ENCODE results near the gene TMEM42.
A peak's percentile ranks its signal among the peaks of the same experiment; 100 is the strongest.
"Not testable (repeated sequence)": the region's sequence is repeated elsewhere in the genome, so short reads cannot be mapped to it uniquely, and the experiment has no call there.

TMEM42 gene

GRCh38 chr3:44861412-44862225, at the start of gene TMEM42:
Gene TMEM42 (plus strand): TSS chr3:44861912. CDS start chr3:44861925, 13 bp downstream.
- FAIRE-seq: no peak

- no peak for FAIRE-seq
Measured at GRCh38 chr3:44814751-44815150, 47.0 kb upstream of the TMEM42 start.

- not testable (repeated sequence) for FAIRE-seq
Measured at GRCh38 chr3:44816334-44816733, 45.4 kb upstream of the TMEM42 start.

DNA sequence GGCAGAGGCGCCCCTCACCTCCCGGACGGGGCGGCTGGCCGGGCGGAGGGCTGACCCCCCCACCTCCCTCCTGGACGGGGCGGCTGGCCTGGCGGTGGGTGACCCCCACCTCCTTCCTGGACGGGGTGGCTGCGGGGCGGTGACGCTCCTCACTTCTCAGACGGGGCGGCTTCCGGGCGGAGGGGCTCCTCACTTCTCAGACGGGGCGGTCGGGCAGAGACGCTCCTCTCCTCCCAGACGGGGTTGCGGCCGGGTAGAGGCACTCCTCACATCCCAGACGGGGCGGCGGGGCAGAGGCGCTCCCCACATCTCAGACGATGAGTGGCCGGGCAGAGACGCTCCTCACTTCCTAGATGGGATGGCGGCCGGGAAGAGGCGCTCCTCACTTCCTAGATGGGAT, 40.5 kb upstream of the TMEM42 start:
- not testable (repeated sequence) for FAIRE-seq

GRCh38 chr3:44825264-44825925, 36.3 kb upstream of the TMEM42 start:
- no peak for FAIRE-seq

DNA sequence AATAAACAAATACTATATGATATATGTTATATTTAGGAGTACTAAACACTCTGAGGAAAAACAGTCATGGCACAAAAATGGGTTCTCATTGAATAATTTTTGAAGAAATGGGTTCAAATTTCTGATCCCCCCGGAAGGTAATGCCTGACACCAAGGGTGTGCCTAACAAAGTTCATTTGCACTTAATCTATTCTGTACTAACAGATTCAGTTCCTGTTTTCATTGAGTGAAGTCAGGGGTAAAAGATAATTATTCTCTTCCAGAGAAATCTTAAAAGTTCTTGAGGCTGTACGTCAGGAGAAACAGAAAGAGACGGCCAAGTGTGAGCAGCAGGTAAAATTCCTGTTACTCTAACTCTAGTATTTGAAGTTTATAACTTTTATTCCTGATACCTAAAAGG, 34.5 kb upstream of the TMEM42 start:
- FAIRE-seq: no peak

GRCh38 chr3:44831232-44831631, 30.5 kb upstream of the TMEM42 start:
- FAIRE-seq: no peak

DNA sequence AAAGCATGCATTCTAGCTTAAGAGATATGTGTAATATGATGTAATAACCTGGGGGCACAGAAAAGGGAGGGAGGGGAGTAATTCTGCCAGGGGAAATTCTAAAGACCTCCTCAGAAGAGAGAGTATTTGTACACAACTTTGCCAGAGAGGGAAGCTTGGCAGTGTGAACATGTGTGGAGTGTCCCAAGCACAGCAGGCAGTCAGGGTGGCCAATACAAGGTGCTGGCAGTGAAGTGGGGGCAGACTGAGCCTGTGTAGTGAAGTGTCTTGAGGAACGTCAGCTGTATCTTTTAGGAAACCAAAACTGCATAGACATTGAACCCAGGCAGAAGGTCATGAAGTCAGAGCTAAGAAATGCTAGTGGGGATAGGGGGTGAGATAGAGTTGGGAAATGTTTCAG, 29.7 kb upstream of the TMEM42 start:
- no peak for FAIRE-seq

GRCh38 chr3:44832965-44833364, 28.7 kb upstream of the TMEM42 start:
- FAIRE-seq: no peak

GRCh38 chr3:44833394-44833793, 28.3 kb upstream of the TMEM42 start:
- no peak for FAIRE-seq

DNA sequence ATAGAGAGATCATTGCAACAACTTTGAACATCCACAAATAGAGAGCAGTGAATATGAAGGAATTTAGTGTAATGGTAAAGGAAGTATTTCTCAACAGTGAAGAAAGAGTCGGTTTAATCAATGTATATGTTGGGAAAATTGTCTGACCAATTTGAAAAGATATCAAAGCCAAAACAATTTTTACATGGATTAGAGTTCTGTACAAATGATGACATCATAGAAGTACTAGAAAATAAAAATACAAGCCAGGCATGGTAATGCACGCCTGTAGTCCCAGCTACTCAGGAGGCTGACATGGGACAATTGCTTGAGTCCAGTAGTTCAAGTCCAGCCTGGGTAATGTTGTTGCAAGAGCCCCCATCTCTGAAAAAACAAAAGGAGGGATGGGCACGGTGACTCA, 26.0 kb upstream of the TMEM42 start:
- no peak for FAIRE-seq

- FAIRE-seq: no peak
Measured at GRCh38 chr3:44842376-44842775, 19.3 kb upstream of the TMEM42 start.

- FAIRE-seq: peak; percentile 79
Measured at GRCh38 chr3:44845528-44846520, 15.9 kb upstream of the TMEM42 start.

DNA sequence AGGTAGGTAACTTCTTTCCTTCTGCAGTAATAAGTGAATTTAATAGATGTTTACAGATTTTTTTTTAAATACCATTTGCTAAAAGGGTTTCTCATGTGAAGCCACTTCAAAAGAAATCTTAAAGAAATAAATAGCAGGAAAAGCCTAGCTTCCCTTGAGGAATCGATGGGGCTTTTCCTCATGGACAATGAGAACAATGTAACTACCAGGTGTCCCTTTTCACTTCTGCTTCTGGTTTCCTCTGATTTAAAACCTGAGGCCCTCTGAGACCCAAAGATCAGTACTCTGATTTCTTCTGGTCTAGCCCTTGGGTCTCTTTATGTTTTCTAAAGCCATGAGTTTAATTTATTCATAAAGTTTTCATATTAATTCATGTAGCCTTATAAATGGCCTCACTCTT, 13.1 kb upstream of the TMEM42 start:
- no peak for FAIRE-seq

DNA sequence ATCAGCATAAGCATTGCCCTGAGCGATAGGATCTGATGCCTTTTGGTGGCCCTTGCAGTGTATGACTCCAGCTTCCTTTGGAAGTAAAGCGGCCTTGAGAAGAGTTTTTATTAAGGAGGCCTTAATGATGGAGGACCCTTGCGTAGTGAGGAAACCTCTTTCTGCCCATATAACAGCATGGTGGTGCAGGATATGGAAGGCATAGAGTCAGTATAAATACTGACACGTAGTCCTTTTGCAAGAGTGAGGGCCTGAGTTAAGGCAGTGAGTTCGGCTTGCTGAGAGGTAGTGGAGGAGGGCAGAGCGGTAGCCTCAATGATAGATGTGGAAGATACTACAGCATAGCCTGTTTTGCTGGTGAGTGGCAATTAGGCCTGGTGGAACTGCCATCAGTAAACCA, 5.0 kb upstream of the TMEM42 start:
- not testable (repeated sequence) for FAIRE-seq

DNA sequence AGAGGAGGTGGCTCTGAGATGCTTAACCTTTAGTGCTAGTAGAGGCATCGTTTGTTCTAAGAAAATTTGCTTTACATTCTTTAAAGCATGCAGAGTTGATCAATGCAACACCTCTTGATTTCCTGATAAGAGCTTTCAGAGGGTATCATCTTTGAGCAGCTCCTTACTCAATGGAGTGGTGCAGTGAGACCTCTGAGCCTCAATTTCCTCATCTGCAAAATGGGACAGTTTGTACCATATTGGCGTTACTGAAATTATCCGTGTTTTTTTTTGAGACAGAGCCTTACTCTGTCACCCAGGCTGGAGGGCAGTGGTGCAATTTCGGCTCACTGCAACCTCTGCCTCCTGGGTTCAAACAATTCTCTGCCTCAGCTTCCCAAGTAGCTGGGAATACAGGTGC, 1.6 kb upstream of the TMEM42 start:
- FAIRE-seq: no peak

DNA sequence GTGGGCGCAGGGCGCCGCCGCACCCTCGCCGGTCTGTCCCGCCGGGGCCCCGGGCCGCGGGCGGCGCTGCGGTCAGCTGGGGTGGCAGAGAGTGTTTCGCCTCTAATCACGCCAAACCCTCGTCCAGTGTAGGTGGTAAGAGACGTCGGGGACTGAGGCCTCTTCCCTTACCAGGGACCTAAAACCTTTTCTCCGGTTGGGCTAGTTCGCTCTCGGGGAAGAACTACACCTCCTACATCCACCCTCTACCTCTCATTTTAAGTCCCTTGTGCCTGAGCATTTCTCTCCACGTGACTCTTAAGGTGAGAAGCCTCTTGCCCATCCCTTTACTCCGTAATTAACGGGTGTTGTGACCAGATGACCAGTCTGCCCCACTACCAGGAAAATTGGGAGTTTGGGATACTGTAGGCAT, 520 bp downstream of the TMEM42 start:
- FAIRE-seq: no peak

DNA sequence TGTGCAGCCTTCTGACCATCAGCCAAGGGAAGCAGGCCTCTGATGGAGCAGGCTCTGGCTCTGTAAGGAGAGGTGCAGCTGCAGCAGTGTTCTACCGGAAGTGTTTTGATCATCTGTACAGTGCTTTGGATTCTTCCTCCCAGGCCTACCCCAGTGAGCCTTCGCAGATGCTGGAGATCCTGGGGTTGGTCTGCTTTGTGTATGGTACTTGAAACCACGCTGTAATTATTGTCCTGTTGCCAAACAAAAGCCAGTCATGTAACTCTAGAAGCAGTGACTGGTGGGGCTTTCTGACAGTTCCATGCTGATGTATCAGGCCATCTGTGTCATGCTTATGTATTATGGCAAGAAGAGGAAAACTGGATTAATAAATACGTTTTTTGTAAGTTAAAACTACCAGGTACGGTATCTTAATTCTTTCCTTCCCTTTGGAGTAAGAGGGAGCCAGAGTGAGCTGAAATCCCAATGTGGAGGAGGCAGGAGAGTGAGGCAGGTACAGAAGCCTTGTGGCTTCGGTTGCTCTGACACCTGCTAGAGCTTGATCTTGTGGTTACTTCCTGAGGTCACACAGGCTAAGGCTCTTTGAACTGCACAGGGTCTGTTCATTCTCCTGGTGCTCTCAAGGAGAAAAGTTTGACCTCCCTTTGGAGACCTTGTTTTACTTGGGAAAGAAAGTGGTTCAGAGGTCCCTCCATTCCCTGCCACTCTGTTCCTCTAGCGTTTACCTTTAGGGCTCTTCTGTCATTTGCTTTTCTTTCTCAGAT, 3.7 kb downstream of the TMEM42 start:
- no peak for FAIRE-seq

- FAIRE-seq: no peak
Measured at GRCh38 chr3:44867421-44868111, 5.9 kb downstream of the TMEM42 start.

DNA sequence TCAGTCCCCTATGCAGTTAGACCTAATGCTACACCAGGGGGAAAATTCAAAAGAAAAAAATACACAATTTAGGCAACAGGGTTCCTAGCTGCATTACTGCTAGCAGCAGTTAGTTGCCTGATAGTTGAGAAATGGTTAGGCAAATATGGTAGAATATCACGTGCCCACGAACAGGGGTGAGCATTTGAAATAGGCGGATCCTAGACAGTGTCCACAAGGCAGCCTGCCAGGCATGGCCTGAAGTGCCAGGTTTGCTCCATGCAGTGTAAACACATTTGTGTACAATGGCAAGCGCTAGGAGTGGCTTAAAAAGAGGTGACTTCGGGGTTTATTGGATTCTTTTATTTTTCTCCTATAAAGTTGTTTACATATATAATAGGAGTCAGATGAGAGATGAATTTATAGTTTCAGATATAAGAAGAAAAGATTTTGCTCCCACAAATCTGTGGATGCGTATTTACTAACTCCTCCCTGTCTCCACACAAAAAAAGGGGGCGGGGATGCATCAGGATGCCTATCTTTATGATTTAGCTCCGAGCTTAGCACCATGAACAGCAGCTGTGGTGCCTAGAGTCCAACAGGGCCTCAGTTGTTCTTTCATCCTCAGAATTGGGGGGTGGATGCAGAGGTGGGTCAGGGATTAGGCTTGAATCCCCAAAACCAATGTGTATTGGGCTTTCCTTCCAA, 8.8 kb downstream of the TMEM42 start:
- FAIRE-seq: peak; percentile 21

DNA sequence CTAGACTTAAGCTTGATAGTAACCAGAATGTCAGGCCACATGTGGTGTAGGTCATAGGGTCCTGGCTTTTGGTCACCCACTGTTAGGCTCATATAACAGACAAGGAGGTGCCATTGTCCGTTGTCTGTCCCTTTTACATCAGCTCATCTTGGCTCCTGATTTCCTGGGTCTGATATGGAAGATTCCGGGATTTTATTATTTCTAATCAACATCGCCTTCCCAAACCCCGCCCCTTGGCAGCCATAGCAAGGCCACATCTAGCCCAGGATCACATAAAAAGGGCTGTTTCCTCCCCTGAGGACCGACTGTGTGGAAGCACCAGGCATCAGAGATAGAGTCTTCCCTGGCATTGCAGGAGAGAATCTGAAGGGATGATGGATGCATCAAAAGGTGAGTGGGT, 12.6 kb downstream of the TMEM42 start, which contains the start of gene TGM4:
Gene TGM4, plus strand, starts transcription at position 301 of the 400 bp plus-strand sequence. Its CDS starts 71 bp downstream, at position 372.
- no peak for FAIRE-seq

All from islet of Langerhans (tissue), 1 donor.